Left cardiac atrium (tissue), 4 donors: ENCODE results near the gene GPR83. TPM values are rescaled to one million over a fixed set of nuclear protein-coding genes. Genes with fewer than 3 reads are reported as not detected.

Experiments used
- ATAC-seq, 2 donors: fragments of 200-7000 bp; cut with Tn5 transposase; one replicate each; pipeline ENCODE4 v1.9.1; 2020; ENCODE audit warnings: mild to moderate bottlenecking in 2 of 2, moderate library complexity in 2 of 2
- DNase-seq: peaks from one replicate; pipeline ENCODE4 v3.0.0-alpha.2; 2020
- intact Hi-C, 2 donors: fragments of 100-400 bp; cut with DNase I; formaldehyde crosslinking; loops; one replicate each; pipeline versions ENCODE4 v1.14.1 to v1.15.1; 2022 to 2023
- long read RNA-seq: library from polyadenylated mRNA; unstranded; transcript quantifications from one replicate; pipeline ENCODE4 v2.0.0, GENCODE V29; 2021
- total RNA-seq, 2 donors: library from RNA; stranded (reverse); fragmentation: NEBNext Ultra II Directional; extraction: Animal tissue kit (Norgen Biotek cat#: 25700); gene quantifications; one replicate each; pipeline ENCODE4 v1.2.1, GENCODE V29; 2021
- donor health status: DM: no; HTN: yes; CAD: no.
- donor health status: DM: no; HTN: yes; CAD: no; lungs with severe emphysema.
- donor health status: DM: yes; HTN: yes; CAD: no.
- donor health status: Dilated cardiomyopathy.

Gene GPR83
- under 1 TPM; 0.10 to 0.32 TPM for total RNA-seq
- long read RNA-seq: 0 reads

- no peak for DNase-seq
- ATAC-seq: peak; percentile 53 to 61
Measured at GRCh38 chr11:94400839-94401772, at the start of gene GPR83. TSS of gene GPR83 (minus strand) at chr11:94401419. CDS start at chr11:94401247, 172 bp downstream.

GRCh38 chr11:94450048-94450447 lies 48.8 kb upstream of the GPR83 start:
- intact Hi-C loops: no loop called here
- no peak for DNase-seq
- no peak for ATAC-seq

More at GRCh38 chr11:94400839-94401772, at the start of gene GPR83:
- intact Hi-C loops: no loop called here

GRCh38 chr11:94449437-94449836 lies 48.2 kb upstream of the GPR83 start:
- ATAC-seq: no peak
- intact Hi-C loops: no loop called here
- no peak for DNase-seq

DNA sequence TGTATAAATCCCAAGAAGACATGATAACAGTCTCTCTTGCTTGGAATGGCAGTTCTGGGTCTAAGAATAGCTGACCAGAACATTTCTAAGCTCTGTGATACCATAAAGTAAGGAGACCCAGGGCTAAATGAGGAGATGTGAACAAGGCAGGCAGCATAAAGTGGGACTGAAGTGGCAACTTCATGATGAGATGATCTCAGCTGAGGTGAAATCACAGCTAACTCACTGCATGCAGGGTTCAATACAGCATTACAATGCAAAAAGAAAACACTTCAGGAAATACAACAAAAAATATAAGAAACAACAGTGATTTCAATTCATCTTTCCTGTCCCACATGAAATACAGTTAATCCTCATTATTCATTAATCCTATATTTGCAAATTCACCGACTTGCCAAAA lies 47.8 kb upstream of the GPR83 start:
- intact Hi-C loops: no loop called here
- no peak for ATAC-seq
- DNase-seq: no peak

- intact Hi-C loops: no loop called here
- ATAC-seq (no peak), DNase-seq (no peak)
Measured at GRCh38 chr11:94447149-94447548, 45.9 kb upstream of the GPR83 start.

GRCh38 chr11:94445641-94446040 lies 44.4 kb upstream of the GPR83 start:
- DNase-seq: no peak
- ATAC-seq: no peak
- intact Hi-C loops: no loop called here

- ATAC-seq: no peak
Measured at GRCh38 chr11:94433049-94433448, 31.8 kb upstream of the GPR83 start.

DNA sequence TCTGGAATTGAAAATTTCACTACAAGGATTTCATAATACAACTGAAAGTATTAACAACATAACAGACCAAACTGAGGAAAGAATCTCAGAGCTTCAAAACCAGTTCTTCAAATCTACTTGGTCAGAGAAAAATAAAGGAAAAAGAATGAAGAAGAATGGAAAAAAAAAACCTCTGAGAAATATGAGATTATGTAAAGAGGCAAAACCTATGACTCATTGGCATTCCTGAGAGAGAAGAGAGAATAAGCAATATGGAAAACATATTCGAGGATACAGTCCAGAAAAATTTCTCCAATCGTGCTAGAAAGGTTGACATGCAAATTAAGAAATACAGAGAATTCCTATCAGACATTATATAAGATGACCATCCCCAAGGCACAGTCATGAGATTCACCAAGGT lies 23.4 kb upstream of the GPR83 start:
- no peak for DNase-seq
- ATAC-seq: no peak
- intact Hi-C loops: no loop called here

More at GRCh38 chr11:94433049-94433448, 31.8 kb upstream of the GPR83 start:
- intact Hi-C loops: no loop called here
- DNase-seq: no peak

GRCh38 chr11:94424011-94424410 lies 22.8 kb upstream of the GPR83 start:
- intact Hi-C loops: no loop called here
- no peak for DNase-seq
- no peak for ATAC-seq

DNA sequence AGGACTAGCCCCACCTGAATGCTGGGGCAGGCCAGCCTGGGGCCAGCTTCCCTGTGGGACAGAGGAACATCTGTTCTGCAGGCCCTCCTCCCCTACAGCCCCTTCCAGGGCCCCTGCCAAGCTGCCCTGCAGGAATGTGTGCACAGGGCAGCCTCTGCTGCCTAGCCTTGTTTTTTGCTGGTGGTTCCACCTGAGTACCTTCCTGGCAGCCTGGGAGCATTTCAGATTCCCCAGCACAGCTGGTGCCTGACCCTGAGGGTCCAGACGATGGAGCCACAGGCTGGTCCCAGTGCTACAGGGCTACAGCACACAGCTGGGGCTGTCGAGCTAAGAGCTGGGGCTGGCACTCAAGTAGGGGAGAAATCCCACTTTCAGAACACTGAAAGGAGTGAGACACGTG lies 22.3 kb upstream of the GPR83 start:
- intact Hi-C loops: no loop called here
- ATAC-seq: no peak
- no peak for DNase-seq

- intact Hi-C loops: no loop called here
- DNase-seq (no peak), ATAC-seq (no peak)
Measured at GRCh38 chr11:94418123-94418765, 17.0 kb upstream of the GPR83 start.

- DNase-seq (no peak), ATAC-seq (peak; percentile 35 to 38)
- intact Hi-C loops: loop anchor here in 1 of 2 donors (2.0 kb wide), 1 partner anchor 523 kb away; no protein-coding TSS in a partner anchor
Measured at GRCh38 chr11:94417386-94417987, 16.3 kb upstream of the GPR83 start.

DNA sequence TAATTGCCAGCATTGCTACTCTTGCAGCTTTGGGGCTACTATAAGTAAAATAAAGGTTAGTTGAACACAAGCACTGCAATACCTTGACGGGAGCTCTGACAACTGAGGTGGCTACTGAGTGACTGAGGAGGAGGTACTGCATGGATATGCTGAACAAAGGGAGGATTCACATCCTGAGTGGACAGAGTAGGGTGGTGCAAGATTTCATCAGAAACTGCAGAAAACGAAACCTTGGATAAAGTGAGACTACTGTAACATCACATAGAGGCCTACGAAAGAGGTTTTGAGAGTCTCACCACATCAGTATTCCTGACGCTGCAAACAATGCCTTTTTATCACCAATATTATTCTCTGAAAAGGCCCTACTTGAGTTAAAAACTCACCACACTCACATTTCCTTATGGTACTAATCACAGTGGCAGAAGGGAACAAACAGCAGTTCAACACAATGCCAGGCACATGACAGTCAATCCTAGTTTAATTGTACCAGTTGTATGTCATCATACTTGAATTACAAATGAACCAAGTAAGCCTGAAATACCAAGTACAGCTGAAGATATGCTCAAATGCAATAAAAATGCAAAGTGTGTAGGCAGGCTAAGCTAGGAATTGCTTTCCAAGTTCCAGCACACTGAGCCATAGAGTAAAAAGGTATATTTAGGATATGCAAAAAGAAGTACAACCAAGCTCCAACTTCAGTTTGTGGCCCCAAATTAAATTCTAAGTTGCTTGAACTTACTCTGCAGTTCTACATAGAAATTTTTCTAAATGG lies 4.0 kb upstream of the GPR83 start:
- DNase-seq (no peak), ATAC-seq (no peak)
- intact Hi-C loops: no loop called here

- intact Hi-C loops: no loop called here
- no peak for DNase-seq
- no peak for ATAC-seq
Measured at GRCh38 chr11:94402355-94402754, 1.1 kb upstream of the GPR83 start.

DNA sequence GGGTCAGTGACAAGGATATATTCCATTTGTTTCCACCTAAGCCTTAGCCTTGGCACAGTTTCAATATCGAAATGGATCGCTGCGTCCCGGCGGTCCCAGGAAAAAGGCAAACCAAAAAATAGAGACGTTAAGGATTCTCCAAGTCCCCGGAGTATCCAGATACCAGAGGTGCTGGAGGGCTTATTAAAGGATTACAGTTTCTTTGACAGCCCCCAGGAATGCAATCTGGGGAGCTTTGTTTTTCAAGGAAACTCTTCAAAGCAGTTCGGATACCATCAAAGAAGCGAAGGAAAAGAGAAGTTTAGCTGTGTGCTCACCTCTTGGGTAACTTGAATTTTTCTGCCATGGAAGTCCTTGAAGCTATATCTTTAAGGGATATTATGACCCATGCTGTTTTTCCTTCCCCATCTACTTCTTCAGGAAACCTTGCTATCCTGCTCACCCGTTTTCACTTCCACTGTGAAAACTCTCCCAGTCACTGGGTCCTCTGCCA lies 600 bp upstream of the GPR83 start:
- intact Hi-C loops: no loop called here
- no peak for DNase-seq
- ATAC-seq: no peak

- intact Hi-C loops: no loop called here
- ATAC-seq (no peak), DNase-seq (no peak)
Measured at GRCh38 chr11:94400457-94400838, 771 bp downstream of the GPR83 start.

- no peak for ATAC-seq
- intact Hi-C loops: no loop called here
- DNase-seq: no peak
Measured at GRCh38 chr11:94400050-94400449, 1.2 kb downstream of the GPR83 start.

GRCh38 chr11:94398101-94398500 lies 3.1 kb downstream of the GPR83 start:
- ATAC-seq: no peak
- DNase-seq: no peak
- intact Hi-C loops: no loop called here

DNA sequence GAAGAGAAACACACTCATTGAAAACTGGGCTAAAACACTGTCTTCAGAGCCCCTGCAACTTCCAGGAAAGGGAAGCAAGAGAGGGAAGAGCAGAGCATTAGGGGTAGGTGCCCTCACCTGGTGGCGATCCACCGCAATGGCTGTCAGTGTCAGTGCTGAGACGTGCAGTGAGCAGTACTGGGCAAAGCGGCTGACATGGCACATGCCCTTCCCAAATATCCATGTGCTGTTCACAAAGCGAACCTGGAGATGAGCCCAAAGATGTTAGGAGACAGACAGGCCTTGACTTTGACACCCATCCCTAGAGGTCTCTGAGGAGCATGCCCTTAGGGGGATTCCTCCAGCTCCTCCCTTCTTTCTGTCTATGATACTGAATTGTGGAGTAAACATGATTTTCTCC lies 4.9 kb downstream of the GPR83 start:
- DNase-seq: no peak
- intact Hi-C loops: no loop called here
- ATAC-seq: no peak
